Smooth muscle cell (in vitro differentiated cells): ENCODE results near the gene STK26. TPM values are rescaled to one million over a fixed set of nuclear protein-coding genes. Genes with fewer than 3 reads are reported as not detected.

ENCODE experiments used
- DNase-seq: peaks from one replicate; lab custom pipeline; 2025; ENCODE audit not compliant: unreplicated experiment; lab: John Stamatoyannopoulos, UW
- H2AFZ ChIP-seq: fragments of 200-600 bp; sonication (generic); 2 replicates; pipeline ENCODE4 v1.6.0; 2016; ENCODE audit warnings: antibody characterized with exemption, low read depth, mild to moderate bottlenecking
- H3F3A ChIP-seq: fragments of 200-600 bp; sonication (generic); 2 replicates; pipeline ENCODE4 v1.6.0; 2017; ENCODE audit warnings: antibody characterized with exemption, low read depth
- H3K27ac ChIP-seq: fragments of 200-600 bp; sonication (generic); 2 replicates; pipeline ENCODE4 v1.5.1; 2016; ENCODE audit warnings: low read depth, mild to moderate bottlenecking
- H3K27me3 ChIP-seq: fragments of 200-600 bp; sonication (generic); 2 replicates; pipeline ENCODE4 v1.6.1; 2016; ENCODE audit warnings: low read depth, mild to moderate bottlenecking
- H3K36me3 ChIP-seq: fragments of 200-600 bp; sonication (generic); 2 replicates; pipeline ENCODE4 v1.5.1; 2016; ENCODE audit warnings: low read depth
- H3K4me1 ChIP-seq: fragments of 200-600 bp; sonication (generic); 2 replicates; pipeline ENCODE4 v1.5.1; 2016; ENCODE audit warnings: low read depth
- H3K4me2 ChIP-seq: fragments of 200-600 bp; sonication (generic); 2 replicates; pipeline ENCODE4 v1.6.0; 2016; ENCODE audit warnings: mild to moderate bottlenecking
- H3K4me3 ChIP-seq: fragments of 200-600 bp; sonication (generic); 2 replicates; pipeline ENCODE4 v1.5.1; 2016; ENCODE audit warnings: mild to moderate bottlenecking
- H3K79me2 ChIP-seq: fragments of 200-600 bp; sonication (generic); 2 replicates; pipeline ENCODE4 v1.6.0; 2016; ENCODE audit warnings: low read depth, mild to moderate bottlenecking
- H3K9ac ChIP-seq: fragments of 200-600 bp; sonication (generic); 2 replicates; pipeline ENCODE4 v1.6.0; 2016; ENCODE audit warnings: low read depth
- H3K9me3 ChIP-seq: fragments of 200-600 bp; sonication (generic); replicated peaks from 2 replicates; pipeline ENCODE4 v1.5.1; 2016; ENCODE audit warnings: low read depth
- H4K20me1 ChIP-seq: fragments of 200-600 bp; sonication (generic); 2 replicates; pipeline ENCODE4 v1.6.0; 2016; ENCODE audit warnings: low read depth
- WGBS: methylation state at CpG from one replicate; pipeline ENCODE4 v1.1.7; 2016; ENCODE audit warnings: low lambda C conversion rate; 5-methylcytosine and 5-hydroxymethylcytosine counted together
- polyA plus RNA-seq: library from polyadenylated mRNA; unstranded; fragments of >200 nt; fragmentation: Nextera tagmentation; extraction: Ambion mirVana; gene quantifications from 2 replicates; pipeline ENCODE4 v1.2.1, GENCODE V29; 2016
- total RNA-seq: library from RNA; depleted of rRNA; stranded (reverse); fragments of >200 nt; gene quantifications from 2 replicates; pipeline ENCODE4 v1.2.3, GENCODE V29; 2014
- TF ChIP-seq, protein P1 (sequence below): fragments of 200-600 bp; sonication (generic); IDR thresholded peaks from 2 replicates; pipeline ENCODE4 v1.5.1; 2017; ENCODE audit warnings: borderline replicate concordance, mild to moderate bottlenecking, antibody characterized with exemption; ENCODE audit not compliant: insufficient read depth, poor library complexity, severe bottlenecking

The STK26 gene
- total and polyA plus RNA-seq, 2 experiments from 2014 or later = 13.2 to 50.9 TPM

- H3K4me3 ChIP-seq = no peak overlapping the region
- no peaks in the 10 kb centered on the region for H3K27me3 ChIP-seq
- H3K79me2 ChIP-seq = peaks cover 31% of the 10 kb centered on the region
- H3F3A ChIP-seq = no peaks in the 10 kb centered on the region
- no peak overlapping the region for H3K9ac ChIP-seq
- no peak overlapping the region for H3K4me2 ChIP-seq
- 67% methylated on average over 3 of the region's 3 CpGs for WGBS
- H4K20me1 ChIP-seq = no peaks in the 10 kb centered on the region
- TF ChIP-seq, protein P1, sequence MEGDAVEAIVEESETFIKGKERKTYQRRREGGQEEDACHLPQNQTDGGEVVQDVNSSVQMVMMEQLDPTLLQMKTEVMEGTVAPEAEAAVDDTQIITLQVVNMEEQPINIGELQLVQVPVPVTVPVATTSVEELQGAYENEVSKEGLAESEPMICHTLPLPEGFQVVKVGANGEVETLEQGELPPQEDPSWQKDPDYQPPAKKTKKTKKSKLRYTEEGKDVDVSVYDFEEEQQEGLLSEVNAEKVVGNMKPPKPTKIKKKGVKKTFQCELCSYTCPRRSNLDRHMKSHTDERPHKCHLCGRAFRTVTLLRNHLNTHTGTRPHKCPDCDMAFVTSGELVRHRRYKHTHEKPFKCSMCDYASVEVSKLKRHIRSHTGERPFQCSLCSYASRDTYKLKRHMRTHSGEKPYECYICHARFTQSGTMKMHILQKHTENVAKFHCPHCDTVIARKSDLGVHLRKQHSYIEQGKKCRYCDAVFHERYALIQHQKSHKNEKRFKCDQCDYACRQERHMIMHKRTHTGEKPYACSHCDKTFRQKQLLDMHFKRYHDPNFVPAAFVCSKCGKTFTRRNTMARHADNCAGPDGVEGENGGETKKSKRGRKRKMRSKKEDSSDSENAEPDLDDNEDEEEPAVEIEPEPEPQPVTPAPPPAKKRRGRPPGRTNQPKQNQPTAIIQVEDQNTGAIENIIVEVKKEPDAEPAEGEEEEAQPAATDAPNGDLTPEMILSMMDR = no peak
- H3K9me3 ChIP-seq = no peaks in the 10 kb centered on the region
- H3K27ac ChIP-seq = no peak overlapping the region
- H2AFZ ChIP-seq = no peak overlapping the region
- DNase-seq = no peak
- no peaks in the 10 kb centered on the region for H3K4me1 ChIP-seq
- H3K36me3 ChIP-seq = no peaks in the 10 kb centered on the region
Observed at GRCh38 chrX:132033166-132033565, 10.1 kb downstream of the STK26 start.

DNA sequence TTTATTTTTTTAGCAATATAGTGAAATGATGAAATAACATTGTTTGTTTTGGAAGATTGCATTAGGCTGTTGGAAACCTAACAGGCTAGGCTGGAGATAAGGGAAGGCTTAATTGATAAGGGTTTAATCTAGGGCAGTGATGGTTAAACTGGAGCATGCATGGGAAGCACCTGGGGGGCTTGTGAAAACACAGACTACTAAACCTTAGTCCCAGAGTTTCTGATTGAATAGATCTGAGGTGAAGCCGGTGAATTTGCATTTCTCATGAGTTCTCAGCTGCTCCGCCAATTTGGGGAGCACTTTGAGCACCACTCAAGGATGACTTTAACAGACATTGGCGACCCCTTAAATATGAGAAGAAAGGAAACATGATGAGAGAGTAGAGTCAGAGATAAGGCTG is 11.5 kb downstream of the STK26 start:
- Histone ChIP-seq H3K4me1 (no peaks in the 10 kb centered on the region), H3K9ac (no peak overlapping the region), H3F3A (no peaks in the 10 kb centered on the region), H3K79me2 (peaks cover 29% of the 10 kb centered on the region), H3K4me2 (no peak overlapping the region), H2AFZ (no peak overlapping the region), H3K36me3 (no peaks in the 10 kb centered on the region), H3K27ac (no peak overlapping the region), H4K20me1 (no peaks in the 10 kb centered on the region), H3K27me3 (no peaks in the 10 kb centered on the region), H3K4me3 (no peak overlapping the region), H3K9me3 (no peaks in the 10 kb centered on the region)
- no peak for DNase-seq
- TF ChIP-seq, protein P1 = no peak
- 90% methylated on average over 3 of the region's 3 CpGs for WGBS

DNA sequence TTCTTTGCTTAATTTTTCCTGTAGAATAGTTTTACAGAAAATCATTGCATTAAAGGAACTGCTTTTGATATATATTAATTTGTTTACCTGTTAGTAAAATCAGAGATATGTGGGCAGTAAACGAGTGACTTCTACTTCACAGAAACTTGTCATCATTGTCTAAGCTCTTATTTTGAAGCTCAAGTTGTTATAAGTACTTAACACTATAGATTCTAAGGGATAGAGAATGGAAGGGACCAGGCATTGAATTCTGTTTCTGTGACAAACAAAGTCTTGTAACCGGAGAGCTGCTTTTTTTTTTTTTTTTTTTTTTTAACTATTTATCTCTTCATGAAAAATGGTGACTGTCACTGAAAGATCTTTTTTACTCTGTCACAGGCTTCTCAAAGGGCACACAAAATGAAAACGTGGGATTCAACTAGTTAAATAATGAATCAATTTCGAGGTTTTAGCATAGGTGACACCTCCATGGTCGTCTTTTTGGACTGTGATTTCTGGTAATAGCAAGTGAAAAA is 14.4 kb downstream of the STK26 start:
- H3K4me2 ChIP-seq = no peak overlapping the region
- H3K4me1 ChIP-seq = no peaks in the 10 kb centered on the region
- no peak overlapping the region for H3K4me3 ChIP-seq
- TF ChIP-seq, protein P1 = no peak
- DNase-seq = no peak
- no peaks in the 10 kb centered on the region for H3K36me3 ChIP-seq
- WGBS = 62% methylated on average over 5 of the region's 5 CpGs
- no peak overlapping the region for H3K27ac ChIP-seq
- no peak overlapping the region for H2AFZ ChIP-seq
- no peaks in the 10 kb centered on the region for H3K27me3 ChIP-seq
- H4K20me1 ChIP-seq = no peaks in the 10 kb centered on the region
- H3K79me2 ChIP-seq = peaks cover 32% of the 10 kb centered on the region
- no peak overlapping the region for H3K9ac ChIP-seq
- no peaks in the 10 kb centered on the region for H3F3A ChIP-seq
- H3K9me3 ChIP-seq = no peaks in the 10 kb centered on the region

DNA sequence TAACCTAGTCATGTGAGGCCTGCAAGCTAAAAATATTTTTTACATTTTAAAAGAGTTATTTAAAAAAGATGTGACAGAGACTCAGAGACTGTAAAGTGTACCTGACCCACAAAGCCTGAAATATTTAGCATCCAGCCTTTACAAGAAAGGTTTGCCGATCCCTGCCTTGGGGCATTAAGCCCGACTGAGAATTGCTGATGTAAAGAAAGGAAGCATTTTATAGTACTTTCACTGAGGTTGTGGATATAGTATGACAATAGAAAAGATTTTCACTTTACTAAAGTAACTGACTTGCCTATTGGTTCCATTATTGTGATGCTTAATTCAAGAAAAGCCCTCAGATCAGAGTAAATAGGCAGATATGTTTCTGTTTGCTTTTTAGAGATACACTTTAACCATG is 17.0 kb downstream of the STK26 start:
- Histone ChIP-seq H3K9me3 (no peaks in the 10 kb centered on the region), H3K4me1 (peaks cover under 1% of the 10 kb centered on the region), H2AFZ (no peak overlapping the region), H4K20me1 (no peaks in the 10 kb centered on the region), H3K4me2 (no peak overlapping the region), H3K27ac (peak overlapping the region; percentile 77), H3K9ac (no peak overlapping the region), H3K79me2 (peaks cover 33% of the 10 kb centered on the region), H3K36me3 (no peaks in the 10 kb centered on the region), H3K4me3 (no peak overlapping the region), H3K27me3 (no peaks in the 10 kb centered on the region), H3F3A (no peaks in the 10 kb centered on the region)
- DNase-seq = no peak
- WGBS = 62% methylated on average over 2 of the region's 2 CpGs
- TF ChIP-seq, protein P1 = no peak
